K562 (cell line): ENCODE results near the gene PTPN9. TPM values are rescaled to one million over a fixed set of nuclear protein-coding genes. Genes with fewer than 3 reads are reported as not detected.

Source experiments
- ATAC-seq: fragments of 200-7000 bp; cut with Tn5 transposase; 3 replicates; pipeline ENCODE4 v1.9.1; 2020; ENCODE audit warnings: moderate library complexity
- BruUV-seq: library from RNA; stranded (reverse); fragments of 400-500 nt; replicated peaks from 2 replicates; lab custom pipeline; 2021; lab: Mats Ljungman, UMichigan
- CTCF ChIA-PET: fragments of 300-600 bp; formaldehyde crosslinking; extraction: SDS; loops from one replicate; lab custom pipeline; 2021; ENCODE audit warnings: low intra/inter-chr PET ratio; lab: Yijun Ruan, JAX
- POLR2A ChIA-PET: fragments of 300-600, 350-650 bp; sonication (Branson Sonifier 250); formaldehyde crosslinking; extraction: SDS; loops from one replicate; lab custom pipeline; 2021; ENCODE audit warnings: antibody characterized with exemption, inconsistent platforms; lab: Yijun Ruan, JAX
- DNase-seq, 4 experiments: peaks; one replicate each; pipeline versions ENCODE4 v3.0.0 to v3.0.0-alpha.2; 2011 to 2018; ENCODE audit warnings: low spot score in 3 of 4, mixed read lengths in 3 of 4; ENCODE audit errors: extremely low read depth in 1 of 4
- FAIRE-seq: peaks from 2 replicates; lab custom pipeline; 2011; peaks lifted over from hg19 to GRCh38; lab: Jason Lieb, UNC
- H2AFZ ChIP-seq: 2 replicates; pipeline ENCODE4 v1.6.0; 2011; ENCODE audit warnings: low read depth, low read length, control low read depth, inconsistent platforms
- H3K27ac ChIP-seq: fragments of 200-600 bp; 3 replicates; pipeline ENCODE4 v1.8.0; 2011; ENCODE audit warnings: low read depth, mild to moderate bottlenecking, control low read depth, inconsistent platforms, low read length, moderate library complexity, mixed read lengths; ENCODE audit errors: extremely low read depth
- H3K27me3 ChIP-seq, 2 experiments: fragments of 300-600 bp in 1 of 2; 2 replicates in 1 of 2; 3 replicates in 1 of 2; pipeline versions ENCODE4 v1.6.0 to v1.8.0; 2011; ENCODE audit warnings: inconsistent platforms in 2 of 2, low read length in 2 of 2, mild to moderate bottlenecking in 1 of 2, mixed read lengths in 1 of 2, moderate library complexity in 1 of 2; ENCODE audit not compliant: control insufficient read depth in 2 of 2, insufficient read depth in 2 of 2
- H3K36me3 ChIP-seq: fragments of 300-600 bp; 3 replicates; pipeline ENCODE4 v1.8.0; 2011; ENCODE audit warnings: mild to moderate bottlenecking, low read length, inconsistent platforms; ENCODE audit not compliant: control insufficient read depth, insufficient read depth
- H3K4me1 ChIP-seq, 2 experiments: fragments of 200-600 bp in 1 of 2; replicated peaks in 1 of 2; 2 replicates in 1 of 2; 3 replicates in 1 of 2; pipeline versions ENCODE4 v1.5.1 to v1.8.0; 2011; ENCODE audit warnings: inconsistent platforms in 2 of 2, low read length in 2 of 2, mild to moderate bottlenecking in 1 of 2, mixed read lengths in 1 of 2, moderate library complexity in 1 of 2; ENCODE audit not compliant: control insufficient read depth in 2 of 2, insufficient read depth in 2 of 2
- H3K4me2 ChIP-seq: 2 replicates; pipeline ENCODE4 v1.6.1; 2011; ENCODE audit warnings: low read length, control low read depth, inconsistent platforms, mixed read lengths; ENCODE audit not compliant: insufficient read depth
- H3K4me3 ChIP-seq: fragments of 200-600 bp; sonication (generic), shearing (Covaris generic); 2 replicates; pipeline ENCODE4 v1.5.1; 2016; ENCODE audit warnings: control low read depth, inconsistent platforms
- H3K79me2 ChIP-seq: fragments of 200-600 bp; 3 replicates; pipeline ENCODE4 v1.8.0; 2011; ENCODE audit warnings: low read length, inconsistent platforms; ENCODE audit not compliant: control insufficient read depth, insufficient read depth
- H3K9ac ChIP-seq, 2 experiments: 2 replicates each; pipeline versions ENCODE4 v1.6.0 to v1.6.1; 2011; ENCODE audit warnings: low read depth in 2 of 2, low read length in 2 of 2, control low read depth in 1 of 2, inconsistent platforms in 1 of 2, mild to moderate bottlenecking in 1 of 2, mixed read lengths in 1 of 2; ENCODE audit not compliant: insufficient read depth in 1 of 2
- H3K9me1 ChIP-seq: one replicate; pipeline ENCODE4 v1.6.0; 2011; ENCODE audit warnings: inconsistent platforms, mild to moderate bottlenecking, low read length, moderate library complexity; ENCODE audit not compliant: control insufficient read depth, insufficient read depth
- H3K9me3 ChIP-seq: replicated peaks from 2 replicates; pipeline ENCODE4 v1.5.1; 2011; ENCODE audit warnings: low read depth, low read length, inconsistent platforms; ENCODE audit not compliant: control insufficient read depth, insufficient read depth
- H4K20me1 ChIP-seq: replicated peaks from 2 replicates; pipeline ENCODE4 v1.6.1; 2011; ENCODE audit warnings: low read length, inconsistent platforms, mixed read lengths; ENCODE audit not compliant: control insufficient read depth, insufficient read depth
- BMI1 ChIP-seq: fragments of 150-350 bp; IDR thresholded peaks from 2 replicates; pipeline ENCODE4 v1.6.1; 2014; ENCODE audit warnings: low read length
- FIP1L1 ChIP-seq: fragments of 200-400 bp; formaldehyde crosslinking; IDR thresholded peaks from 2 replicates; pipeline ENCODE4 v1.6.1; 2018; ENCODE audit warnings: mild to moderate bottlenecking, low read depth, low read length; ENCODE audit not compliant: poor library complexity, severe bottlenecking
- FOS ChIP-seq: IDR thresholded peaks from 3 replicates; pipeline ENCODE4 v1.6.1; 2011; ENCODE audit not compliant: insufficient read length; ENCODE audit errors: extremely low read depth
- FUS ChIP-seq: fragments of 200-400 bp; formaldehyde crosslinking; optimal IDR thresholded peaks from 2 replicates; pipeline ENCODE3; 2017; ENCODE audit warnings: low read depth, low read length
- GATAD2A ChIP-seq: fragments of 450-650 bp; IDR thresholded peaks from 2 replicates; pipeline ENCODE4 v1.6.1; 2017
- HMBOX1 ChIP-seq: sonication (generic); IDR thresholded peaks from 2 replicates; pipeline ENCODE4 v1.6.1; 2016
- JUNB ChIP-seq: fragments of 450-650 bp; formaldehyde crosslinking; conservative IDR thresholded peaks from 2 replicates; pipeline ENCODE4 v1.4.0; 2020; ENCODE audit warnings: mild to moderate bottlenecking
- KAT7 ChIP-seq: sonication (generic); formaldehyde crosslinking; IDR thresholded peaks from 2 replicates; pipeline ENCODE4 v1.8.0; 2022; ENCODE audit warnings: missing genetic modification reagents, mild to moderate bottlenecking, borderline replicate concordance
- KLF6 ChIP-seq: fragments of 250-450 bp; sonication (Bioruptor Pico); IDR thresholded peaks from 2 replicates; pipeline ENCODE4 v1.4.0; 2020; ENCODE audit warnings: mild to moderate bottlenecking, moderate library complexity, borderline replicate concordance
- MBD1 ChIP-seq: fragments of 250-450 bp; sonication (Bioruptor Pico); IDR thresholded peaks from 2 replicates; pipeline ENCODE4 v1.8.0; 2022; ENCODE audit warnings: inconsistent platforms
- MTA1 ChIP-seq: fragments of 450-650 bp; IDR thresholded peaks from 2 replicates; pipeline ENCODE4 v1.6.1; 2017; ENCODE audit warnings: borderline replicate concordance
- PCBP2 ChIP-seq: fragments of 200-400 bp; formaldehyde crosslinking; IDR thresholded peaks from 2 replicates; pipeline ENCODE4 v1.6.1; 2018; ENCODE audit warnings: low read length, low read depth, mild to moderate bottlenecking, moderate library complexity; ENCODE audit not compliant: poor library complexity, severe bottlenecking
- PRMT5 ChIP-seq: sonication (generic); formaldehyde crosslinking; IDR thresholded peaks from 2 replicates; pipeline ENCODE4 v1.5.0; 2020; ENCODE audit warnings: missing genetic modification reagents
- TAF9B ChIP-seq: fragments of 450-650 bp; IDR thresholded peaks from 2 replicates; pipeline ENCODE4 v1.6.1; 2018; ENCODE audit warnings: mild to moderate bottlenecking; ENCODE audit not compliant: partially characterized antibody
- ZBTB2 ChIP-seq: fragments of 450-650 bp; IDR thresholded peaks from 2 replicates; pipeline ENCODE4 v1.6.1; 2016; ENCODE audit warnings: antibody characterized with exemption
- ZNF384 ChIP-seq: IDR thresholded peaks from 2 replicates; pipeline ENCODE4 v1.6.1; 2012; ENCODE audit warnings: low read depth, low read length, improper control_type of control experiment
- ZNF717 ChIP-seq: fragments of 250-450 bp; sonication (Bioruptor Pico); IDR thresholded peaks from 2 replicates; pipeline ENCODE4 v1.5.0; 2021
- ZNF77 ChIP-seq: fragments of 250-450 bp; sonication (Bioruptor Pico); IDR thresholded peaks from 2 replicates; pipeline ENCODE4 v1.5.0; 2020
- in situ Hi-C: fragments of 300-500 bp; cut with MboI; formaldehyde crosslinking; loops from 4 replicates; pipeline ENCODE4 v1.15.0; 2018; ENCODE audit warnings: inconsistent platforms, mixed read lengths
- intact Hi-C: fragments of 100-400 bp; cut with micrococcal nuclease; formaldehyde crosslinking; loops from 2 replicates; pipeline ENCODE4 v1.14.2; 2022
- polyA plus RNA-seq, 8 experiments: library from polyadenylated mRNA; depleted of rRNA in 4 of 8; stranded (reverse) in 5 of 8; unstranded in 3 of 8; fragments of >200 nt; fragmentation: Nextera tagmentation in 2 of 8; fragmentation: Illumina TruSeq in 1 of 8; extraction: Ambion mirVana in 2 of 8; extraction: Trizol in 1 of 8; gene quantifications; 2 replicates each; pipeline versions ENCODE4 v1.2.1 to v1.2.3, GENCODE V29; 2011 to 2014; ENCODE audit warnings: inconsistent platforms in 1 of 8, missing spikeins in 1 of 8
- total RNA-seq, 7 experiments: library from RNA; depleted of rRNA in 6 of 7; stranded (reverse); fragments of >200 nt in 6 of 7; fragmentation: Illumina TruSeq in 2 of 7; extraction: Trizol in 2 of 7; gene quantifications; 2 replicates each; pipeline versions ENCODE4 v1.2.1 to v1.2.3, GENCODE V29; 2011 to 2021; ENCODE audit warnings: low replicate concordance in 1 of 7

The PTPN9 gene
- total and polyA plus RNA-seq, 9 of the 15 experiments (the other 6 are each of a cell fraction or from before 2014, with no cell fraction given) = 5.0 to 24.0 (median 14.2) TPM

DNA sequence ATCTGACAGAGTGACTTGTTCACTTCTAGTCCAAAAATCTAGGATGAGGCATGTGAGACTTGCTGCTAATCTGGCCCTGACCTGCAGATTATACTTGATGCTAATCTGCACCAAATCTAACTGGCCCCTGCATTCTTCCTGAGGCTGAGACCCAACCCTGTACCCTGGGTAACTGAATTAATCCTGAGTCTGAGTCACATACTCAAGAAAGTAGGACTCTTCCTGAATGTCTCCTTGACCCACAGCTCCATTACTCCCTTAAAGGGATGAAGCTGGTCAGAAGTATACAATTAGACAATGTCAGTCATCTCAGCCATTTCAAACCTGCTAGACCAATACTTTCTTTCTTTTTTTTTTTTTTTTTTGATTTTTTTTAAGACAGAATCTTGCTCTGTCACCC lies 25.5 kb downstream of the PTPN9 start:
- no TSS peak for BruUV-seq
- Histone ChIP-seq H3K9me3 (no peaks in the 10 kb centered on the region), H4K20me1 (peaks cover 4% of the 10 kb centered on the region; the same call in 1 of the 2 replicates), H3K9me1 (no peaks in the 10 kb centered on the region), H3K36me3 (no peaks in the 10 kb centered on the region), H3K27me3 (no peaks in the 10 kb centered on the region), H3K4me2 (no peak overlapping the region), H3K4me3 (no peak overlapping the region), H3K27ac (no peak overlapping the region), H2AFZ (no peak overlapping the region), H3K79me2 (peaks cover 9% of the 10 kb centered on the region; the same call in 2 of the 3 replicates), H3K4me1 (peaks cover 0 to 9% of the 10 kb centered on the region in 2 experiments; a peak in 3 of 5 replicates), H3K9ac (no peak overlapping the region)
- ChIA-PET CTCF (no interaction called here), POLR2A (interaction anchor here (0.8 to 2.2 kb wide), 2 partner anchors 10 kb away, joined by 3 to 15 read pairs; no protein-coding TSS in a partner anchor)
- peak; percentile 54 for ATAC-seq
- in situ Hi-C loops (no loop called here), intact Hi-C loops (no loop called here)
- 0 out of 2 replicates have a peak, but pooled peaks have one; percentile 26 for TF ChIP-seq HMBOX1
- no peak for TF ChIP-seq JUNB (CRISPR knock-in tag)
- TF ChIP-seq FUS = no peak
- TF ChIP-seq PRMT5 (CRISPR knock-in tag) = no peak
- TF ChIP-seq MTA1 = no peak
- no peak for TF ChIP-seq KAT7
- no peak for TF ChIP-seq ZNF717 (CRISPR knock-in tag)
- TF ChIP-seq PCBP2 = no peak
- TF ChIP-seq MBD1 = no peak
- TF ChIP-seq KLF6 (CRISPR knock-in tag) = no peak
- TF ChIP-seq ZNF384 = 0 out of 2 replicates have a peak, but pooled peaks have one; percentile 5
- no peak for TF ChIP-seq TAF9B
- TF ChIP-seq ZBTB2 = no peak
- no peak for TF ChIP-seq FOS
- TF ChIP-seq FIP1L1 = no peak
- no peak for TF ChIP-seq ZNF77 (CRISPR knock-in tag)
- no peak for TF ChIP-seq GATAD2A
- no peak for TF ChIP-seq BMI1
- DNase-seq = no peak
- peak; percentile 52 for FAIRE-seq
